ENCODE results near the gene GRID2.

DNA sequence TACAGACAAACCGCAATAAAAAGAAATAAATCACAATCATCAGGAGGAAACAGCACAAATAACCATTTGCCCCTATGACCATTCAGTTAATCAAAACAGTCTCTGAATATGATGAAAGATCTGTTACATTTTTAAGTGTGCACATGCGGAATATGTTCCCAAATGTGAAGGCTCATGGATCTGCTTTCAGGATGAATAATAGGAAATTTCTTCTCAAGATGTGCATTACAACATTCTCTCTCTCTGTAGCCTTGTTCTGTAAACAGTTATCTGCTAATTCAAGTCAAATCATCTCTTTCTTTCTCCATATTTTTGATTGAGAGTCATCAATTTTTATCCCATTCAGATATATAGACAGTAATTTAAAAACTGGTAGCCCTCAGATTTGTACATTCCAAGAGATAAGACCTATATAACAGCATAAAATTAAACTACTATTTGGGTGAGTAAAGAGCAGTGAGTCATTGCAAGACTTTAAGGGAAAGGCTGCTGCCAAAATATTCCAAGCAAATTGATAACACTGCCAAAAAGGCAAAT, 1090.8 kb downstream of the GRID2 start:
- TF ChIP-seq, protein P1, sequence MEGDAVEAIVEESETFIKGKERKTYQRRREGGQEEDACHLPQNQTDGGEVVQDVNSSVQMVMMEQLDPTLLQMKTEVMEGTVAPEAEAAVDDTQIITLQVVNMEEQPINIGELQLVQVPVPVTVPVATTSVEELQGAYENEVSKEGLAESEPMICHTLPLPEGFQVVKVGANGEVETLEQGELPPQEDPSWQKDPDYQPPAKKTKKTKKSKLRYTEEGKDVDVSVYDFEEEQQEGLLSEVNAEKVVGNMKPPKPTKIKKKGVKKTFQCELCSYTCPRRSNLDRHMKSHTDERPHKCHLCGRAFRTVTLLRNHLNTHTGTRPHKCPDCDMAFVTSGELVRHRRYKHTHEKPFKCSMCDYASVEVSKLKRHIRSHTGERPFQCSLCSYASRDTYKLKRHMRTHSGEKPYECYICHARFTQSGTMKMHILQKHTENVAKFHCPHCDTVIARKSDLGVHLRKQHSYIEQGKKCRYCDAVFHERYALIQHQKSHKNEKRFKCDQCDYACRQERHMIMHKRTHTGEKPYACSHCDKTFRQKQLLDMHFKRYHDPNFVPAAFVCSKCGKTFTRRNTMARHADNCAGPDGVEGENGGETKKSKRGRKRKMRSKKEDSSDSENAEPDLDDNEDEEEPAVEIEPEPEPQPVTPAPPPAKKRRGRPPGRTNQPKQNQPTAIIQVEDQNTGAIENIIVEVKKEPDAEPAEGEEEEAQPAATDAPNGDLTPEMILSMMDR (IDR thresholded peaks at IDR 0.05 in 2 of 3, conservative IDR thresholded peaks at IDR 0.05 in 1 of 3; ENCODE audit: control insufficient read depth in 2 of 3, extremely low read depth in 1 of 3, insufficient read depth in 1 of 3, low read depth in 3 of 3, low read length in 3 of 3) = no peak
- TF ChIP-seq HSF1 (IDR thresholded peaks at IDR 0.05; ENCODE audit: low read depth, low read length) = no peak
- TF ChIP-seq ZNF622 (IDR thresholded peaks at IDR 0.05) = no peak
- TF ChIP-seq ZNF207 (IDR thresholded peaks at IDR 0.05; ENCODE audit: borderline replicate concordance) = no peak
- no peak for TF ChIP-seq TAF1 (IDR thresholded peaks at IDR 0.05; ENCODE audit: borderline replicate concordance, low read depth, low read length)
- no peak for TF ChIP-seq EP300 (IDR thresholded peaks at IDR 0.05; ENCODE audit: borderline replicate concordance in 1 of 2, control insufficient read depth in 1 of 2, low read depth in 2 of 2, low read length in 2 of 2)

All from GM12878 (cell line).